Measurements from ENCODE around the gene TBCK. TPM values are rescaled to one million over a fixed set of nuclear protein-coding genes. Genes with fewer than 3 reads are reported as not detected.

Gene TBCK
- total RNA-seq, 1 experiment from 2014 or later: 22.3 TPM

GRCh38 chr4:106273831-106274230 is 42.2 kb downstream of the TBCK start:
- Histone ChIP-seq H3K4me1 (ENCODE audit: control insufficient read depth in 1 of 2, insufficient read depth in 2 of 2, low read length in 2 of 2) (no peaks in the 10 kb centered on the region), H3K79me2 (ENCODE audit: insufficient read depth, low read length) (no peaks in the 10 kb centered on the region), H3K27me3 (ENCODE audit: insufficient read depth, low read length) (no peaks in the 10 kb centered on the region), H2AFZ (ENCODE audit: low read depth, low read length, poor library complexity, severe bottlenecking) (no peak overlapping the region), H3K27ac (ENCODE audit: low read depth, low read length) (no peak overlapping the region), H3K4me2 (ENCODE audit: low read length) (no peak overlapping the region), H3K9ac (ENCODE audit: low read length) (no peak overlapping the region), H3K36me3 (ENCODE audit: control insufficient read depth in 1 of 2, insufficient read depth in 2 of 2, low read length in 2 of 2) (no peaks in the 10 kb centered on the region), H3K9me3 (ENCODE audit: control insufficient read depth in 1 of 2, insufficient read depth in 1 of 2, low read depth in 1 of 2, low read length in 2 of 2) (no peaks in the 10 kb centered on the region), H3K4me3 (replicated peaks in 1 of 2; ENCODE audit: low read depth in 1 of 2, low read length in 2 of 2) (no peak overlapping the region), H3K9me2 (ENCODE audit: insufficient read depth) (no peaks in the 10 kb centered on the region), H4K20me1 (ENCODE audit: insufficient read depth) (no peaks in the 10 kb centered on the region)
- intact Hi-C loops (cut with micrococcal nuclease): no loop called here
- ChIA-PET RAD21 (ENCODE audit: low non-redundant PET in 1 of 2, low total read pairs in 2 of 2, uncharacterized antibody in 2 of 2, unreplicated experiment in 2 of 2) (no interaction called here), POLR2A (no interaction called here), CTCF (no interaction called here)
- no peak for DNase-seq (ENCODE audit: low read depth, low spot score)
- no TSS peak for BruUV-seq (replicated peaks)
- ATAC-seq: no peak
- TF ChIP-seq POLR2A (IDR thresholded peaks at IDR 0.05; ENCODE audit: borderline replicate concordance, extremely low read depth, insufficient read depth, insufficient read length): no peak
- TF ChIP-seq YY1 (IDR thresholded peaks at IDR 0.05; ENCODE audit: extremely low read depth, insufficient replicate concordance, low read depth, low read length): no peak
- no peak for TF ChIP-seq POLR2AphosphoS5 (IDR thresholded peaks at IDR 0.05; ENCODE audit: low read depth, low read length)
- TF ChIP-seq MAX (IDR thresholded peaks at IDR 0.05): no peak
- TF ChIP-seq TCF7L2 (IDR thresholded peaks at IDR 0.05; ENCODE audit: borderline replicate concordance, extremely low read depth, insufficient read depth, insufficient read length): no peak
- TF ChIP-seq ZFX (IDR thresholded peaks at IDR 0.05): no peak
- no peak for TF ChIP-seq ZBTB33 (IDR thresholded peaks at IDR 0.05; ENCODE audit: extremely low read depth, insufficient replicate concordance, low read length)
- no peak for TF ChIP-seq SP1 (IDR thresholded peaks at IDR 0.05; ENCODE audit: low read depth)
- no peak for TF ChIP-seq ATF3 (IDR thresholded peaks at IDR 0.05)
- TF ChIP-seq REST (IDR thresholded peaks at IDR 0.05; ENCODE audit: low read depth): no peak
- no peak for TF ChIP-seq CEBPB (IDR thresholded peaks at IDR 0.05; ENCODE audit: low read depth)
- TF ChIP-seq RAD21 (IDR thresholded peaks at IDR 0.05; ENCODE audit: low read depth): no peak
- TF ChIP-seq JUND (IDR thresholded peaks at IDR 0.05): no peak
- no peak for TF ChIP-seq EZH2 (IDR thresholded peaks at IDR 0.05)
- no peak for TF ChIP-seq SRF (IDR thresholded peaks at IDR 0.05; ENCODE audit: low read depth)
- no peak for TF ChIP-seq ELF1 (IDR thresholded peaks at IDR 0.05; ENCODE audit: borderline replicate concordance, low read depth)
- no peak for TF ChIP-seq CBX3 (IDR thresholded peaks at IDR 0.05; ENCODE audit: low read depth)
